Epithelial cell of proximal tubule (primary cell): ENCODE results near the gene KDM4B. TPM values are rescaled to one million over a fixed set of nuclear protein-coding genes. Genes with fewer than 3 reads are reported as not detected.

Experiments used
- DNase-seq: peaks from one replicate; pipeline ENCODE4 v3.0.0-alpha.2; 2011; ENCODE audit warnings: low read depth
- H3K4me3 ChIP-seq: 2 replicates; pipeline ENCODE4 v1.5.1; 2011; ENCODE audit warnings: low read depth, mild to moderate bottlenecking, low read length
- total RNA-seq: library from RNA; depleted of rRNA; stranded (reverse); fragments of >200 nt; gene quantifications from 2 replicates; pipeline ENCODE4 v1.2.3, GENCODE V29; 2015
- TF ChIP-seq, protein P1 (sequence below): conservative IDR thresholded peaks from 2 replicates; pipeline ENCODE4 v1.5.1; 2012; ENCODE audit warnings: low read depth, mild to moderate bottlenecking, low read length

Gene KDM4B
- total RNA-seq, 1 donor from 2014 or later, result 20.5 TPM

DNA sequence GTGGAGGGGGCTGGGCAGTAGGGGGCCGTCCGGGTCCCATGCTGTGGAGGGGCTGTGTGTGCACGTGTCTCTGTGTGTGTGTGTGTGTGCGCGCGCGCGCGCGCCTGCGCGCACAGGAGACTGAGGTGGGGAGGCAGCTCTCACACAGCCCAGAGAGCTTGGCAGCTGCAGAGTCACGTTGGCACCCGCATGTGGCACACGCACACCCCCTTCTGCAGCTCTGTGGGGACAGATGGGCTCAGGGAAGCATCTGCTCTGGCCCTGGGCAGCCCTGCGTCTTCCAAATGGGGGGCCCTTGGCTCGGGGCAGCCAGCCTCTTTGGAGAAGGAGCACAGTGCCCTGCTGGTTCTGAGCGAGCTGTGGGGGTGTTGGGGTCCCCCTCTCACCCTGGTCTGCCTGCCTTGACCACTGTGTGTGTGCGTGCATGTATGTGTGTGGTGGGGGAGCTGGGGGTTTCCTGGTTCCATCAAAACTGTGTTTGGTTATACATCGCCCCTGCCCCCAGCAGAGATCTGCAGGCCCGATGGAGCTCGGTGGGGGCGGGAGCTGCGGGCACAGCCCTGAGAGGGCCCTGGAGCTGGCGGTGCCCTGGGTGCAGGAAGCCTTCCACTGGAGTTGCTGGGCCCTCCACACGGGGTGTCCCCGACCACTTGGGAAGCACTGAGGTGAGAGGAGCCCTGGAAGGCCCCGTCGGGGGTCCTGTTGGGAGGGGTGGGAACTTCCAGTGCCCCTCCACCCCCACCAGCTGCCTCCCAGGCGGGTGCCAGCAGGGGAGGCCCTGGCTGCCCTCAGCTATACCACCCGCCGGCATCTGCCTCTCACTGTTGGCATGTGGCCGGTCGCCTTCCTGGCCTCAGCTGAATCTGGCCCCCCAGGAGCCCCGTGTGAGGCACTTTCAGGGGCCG, 67.1 kb downstream of the KDM4B start:
- no peak overlapping the region for H3K4me3 ChIP-seq
- TF ChIP-seq, protein P1, sequence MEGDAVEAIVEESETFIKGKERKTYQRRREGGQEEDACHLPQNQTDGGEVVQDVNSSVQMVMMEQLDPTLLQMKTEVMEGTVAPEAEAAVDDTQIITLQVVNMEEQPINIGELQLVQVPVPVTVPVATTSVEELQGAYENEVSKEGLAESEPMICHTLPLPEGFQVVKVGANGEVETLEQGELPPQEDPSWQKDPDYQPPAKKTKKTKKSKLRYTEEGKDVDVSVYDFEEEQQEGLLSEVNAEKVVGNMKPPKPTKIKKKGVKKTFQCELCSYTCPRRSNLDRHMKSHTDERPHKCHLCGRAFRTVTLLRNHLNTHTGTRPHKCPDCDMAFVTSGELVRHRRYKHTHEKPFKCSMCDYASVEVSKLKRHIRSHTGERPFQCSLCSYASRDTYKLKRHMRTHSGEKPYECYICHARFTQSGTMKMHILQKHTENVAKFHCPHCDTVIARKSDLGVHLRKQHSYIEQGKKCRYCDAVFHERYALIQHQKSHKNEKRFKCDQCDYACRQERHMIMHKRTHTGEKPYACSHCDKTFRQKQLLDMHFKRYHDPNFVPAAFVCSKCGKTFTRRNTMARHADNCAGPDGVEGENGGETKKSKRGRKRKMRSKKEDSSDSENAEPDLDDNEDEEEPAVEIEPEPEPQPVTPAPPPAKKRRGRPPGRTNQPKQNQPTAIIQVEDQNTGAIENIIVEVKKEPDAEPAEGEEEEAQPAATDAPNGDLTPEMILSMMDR, result no peak
- no peak for DNase-seq

- TF ChIP-seq, protein P1, result no peak
- no peak overlapping the region for H3K4me3 ChIP-seq
- DNase-seq, result no peak
Observed at GRCh38 chr19:5036698-5037563, 68.0 kb downstream of the KDM4B start.

GRCh38 chr19:5037936-5038335, 69.0 kb downstream of the KDM4B start:
- no peak for DNase-seq
- TF ChIP-seq, protein P1, result no peak
- no peak overlapping the region for H3K4me3 ChIP-seq

DNA sequence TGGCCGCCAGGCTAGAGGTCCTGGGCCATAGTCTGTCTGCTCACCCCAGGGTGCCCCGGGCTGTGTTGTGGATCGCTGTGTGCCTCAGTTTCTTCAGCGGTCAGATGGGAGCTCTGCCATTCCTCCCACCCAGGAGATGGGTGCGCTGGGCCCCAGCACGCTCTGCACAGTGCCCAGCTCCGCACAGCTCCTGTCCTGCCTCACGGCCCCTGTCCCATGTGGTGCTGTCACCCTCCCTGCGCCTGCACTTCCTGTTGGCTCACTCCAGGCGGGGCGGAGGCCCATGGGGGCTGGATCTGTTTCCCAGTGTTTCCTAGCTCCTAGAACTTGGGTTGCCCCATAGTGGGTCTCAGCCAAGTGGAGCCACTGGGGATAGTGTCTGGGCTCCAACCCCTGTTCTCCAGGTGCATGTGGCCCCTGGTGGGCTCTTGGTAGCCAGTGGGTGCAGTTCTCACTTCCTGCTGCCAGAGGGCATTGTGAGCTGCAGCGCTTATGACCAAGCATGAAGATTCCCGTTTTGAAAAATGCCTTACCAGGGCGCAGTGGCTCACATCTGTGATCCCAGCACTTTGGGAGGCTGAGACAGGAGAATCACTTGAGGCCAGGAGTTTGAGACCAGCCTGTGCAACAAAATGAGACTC, 69.8 kb downstream of the KDM4B start:
- no peak overlapping the region for H3K4me3 ChIP-seq
- no peak for DNase-seq
- TF ChIP-seq, protein P1, result peak; percentile 55

- TF ChIP-seq, protein P1, result no peak
- no peak for DNase-seq
- H3K4me3 ChIP-seq, result no peak overlapping the region
Observed at GRCh38 chr19:5039642-5040543, 71.0 kb downstream of the KDM4B start.
